Thyroid gland (tissue), 4 donors: Measurements from ENCODE around the gene NFKBIB.

Experiments used
- CTCF ChIP-seq, 6 experiments: fragments of 200-600 bp in 3 of 6; fragments of 450-650 bp in 3 of 6; sonication (generic) in 3 of 6; IDR thresholded peaks; one replicate each; pipeline ENCODE4 v1.5.1; 2016 to 2019; ENCODE audit warnings: antibody characterized with exemption in 6 of 6, mild to moderate bottlenecking in 2 of 6, inconsistent platforms in 1 of 6, moderate library complexity in 1 of 6
- POLR2A ChIP-seq, 2 donors: fragments of 450-650 bp; IDR thresholded peaks; one replicate each; pipeline ENCODE4 v1.6.1; 2017; ENCODE audit warnings: antibody characterized with exemption in 2 of 2, mild to moderate bottlenecking in 2 of 2, moderate library complexity in 1 of 2

- no peak for TF ChIP-seq CTCF (IDR thresholded peaks at IDR 0.05)
- no peak for TF ChIP-seq POLR2A (IDR thresholded peaks at IDR 0.05)
These were observed 31.2 kb upstream of the NFKBIB start for GRCh38 chr19:38868551-38868950.
